Ishikawa (cell line): ENCODE data around the gene INS.

Experiments used
- CEBPB ChIP-seq: IDR thresholded peaks from 2 replicates; pipeline ENCODE4 v1.6.1; 2012
- CREB1 ChIP-seq: IDR thresholded peaks from 2 replicates; pipeline ENCODE4 v1.6.1; 2012; ENCODE audit warnings: low read depth
- EGR1 ChIP-seq: IDR thresholded peaks from 2 replicates; pipeline ENCODE4 v1.6.1; 2012
- EP300 ChIP-seq: IDR thresholded peaks from 2 replicates; pipeline ENCODE4 v1.6.1; 2012; ENCODE audit warnings: borderline replicate concordance
- FOXM1 ChIP-seq: IDR thresholded peaks from 2 replicates; pipeline ENCODE4 v1.6.1; 2012; ENCODE audit warnings: low read depth, borderline replicate concordance
- MAX ChIP-seq: IDR thresholded peaks from 2 replicates; pipeline ENCODE4 v1.6.1; 2012
- NFIC ChIP-seq: IDR thresholded peaks from 2 replicates; pipeline ENCODE4 v1.6.1; 2012
- RAD21 ChIP-seq: IDR thresholded peaks from 2 replicates; pipeline ENCODE4 v1.6.1; 2012; ENCODE audit warnings: low read depth
- REST ChIP-seq: IDR thresholded peaks from 2 replicates; pipeline ENCODE4 v1.6.1; 2012; ENCODE audit warnings: low read depth, mild to moderate bottlenecking
- TAF1 ChIP-seq: IDR thresholded peaks from 2 replicates; pipeline ENCODE4 v1.6.1; 2012; ENCODE audit warnings: low read depth, mild to moderate bottlenecking
- TCF12 ChIP-seq: IDR thresholded peaks from 2 replicates; pipeline ENCODE4 v1.6.1; 2012; ENCODE audit warnings: low read depth
- TEAD4 ChIP-seq: IDR thresholded peaks from 2 replicates; pipeline ENCODE4 v1.6.1; 2012
- USF1 ChIP-seq: IDR thresholded peaks from 2 replicates; pipeline ENCODE4 v1.6.1; 2012
- YY1 ChIP-seq: IDR thresholded peaks from 2 replicates; pipeline ENCODE4 v1.6.1; 2012; ENCODE audit warnings: low read depth
- ZBTB7A ChIP-seq: IDR thresholded peaks from 2 replicates; pipeline ENCODE4 v1.6.1; 2012; ENCODE audit warnings: low read depth

Gene INS

GRCh38 chr11:2121227-2122130, 39.5 kb downstream of the INS start:
- TF ChIP-seq TEAD4: no peak
- no peak for TF ChIP-seq TAF1
- TF ChIP-seq REST: no peak
- TF ChIP-seq USF1: no peak
- no peak for TF ChIP-seq YY1
- TF ChIP-seq CREB1: no peak
- no peak for TF ChIP-seq NFIC
- no peak for TF ChIP-seq CEBPB
- TF ChIP-seq MAX: no peak
- TF ChIP-seq TCF12: no peak
- TF ChIP-seq EP300: no peak

- TF ChIP-seq EP300: no peak
- no peak for TF ChIP-seq TAF1
- no peak for TF ChIP-seq REST
- no peak for TF ChIP-seq YY1
- no peak for TF ChIP-seq EGR1
- no peak for TF ChIP-seq NFIC
- TF ChIP-seq USF1: no peak
- TF ChIP-seq CREB1: no peak
- no peak for TF ChIP-seq ZBTB7A
- TF ChIP-seq FOXM1: no peak
- no peak for TF ChIP-seq TCF12
Observed at GRCh38 chr11:2120359-2121100, 40.5 kb downstream of the INS start.

- TF ChIP-seq CREB1 (no peak), EGR1 (no peak), CEBPB (no peak)
Observed at GRCh38 chr11:2118677-2119076, 42.3 kb downstream of the INS start.

GRCh38 chr11:2116680-2117079, 44.3 kb downstream of the INS start:
- TF ChIP-seq TAF1 (no peak), EP300 (no peak), YY1 (no peak), MAX (no peak), NFIC (no peak), USF1 (no peak), TEAD4 (no peak), TCF12 (no peak), REST (no peak), FOXM1 (no peak), EGR1 (no peak), RAD21 (no peak), CEBPB (no peak), ZBTB7A (no peak), CREB1 (no peak)
